ENCODE measurements around the gene CDK16.
"Not testable (repeated sequence)": the region's sequence is repeated elsewhere in the genome, so short reads cannot be mapped to it uniquely, and the experiment has no call there.

The CDK16 gene

GRCh38 chrX:47244676-47245075 is 26.2 kb downstream of the CDK16 start:
- no peak for TF ChIP-seq CTCF (IDR thresholded peaks at IDR 0.05; ENCODE audit: low read depth, low read length)
- no peak for DNase-seq (ENCODE audit: extremely low read depth, low read depth)

- no peak for DNase-seq (ENCODE audit: extremely low read depth, low read depth)
- no peak for TF ChIP-seq CTCF (IDR thresholded peaks at IDR 0.05; ENCODE audit: low read depth, low read length)
Measured at GRCh38 chrX:47245156-47245555, 26.7 kb downstream of the CDK16 start.

- DNase-seq (ENCODE audit: extremely low read depth, low read depth): no peak
- no peak for TF ChIP-seq CTCF (IDR thresholded peaks at IDR 0.05; ENCODE audit: low read depth, low read length)
Measured at GRCh38 chrX:47247206-47247998, 28.9 kb downstream of the CDK16 start.

- DNase-seq (ENCODE audit: extremely low read depth, low read depth): no peak
- no peak for TF ChIP-seq CTCF (IDR thresholded peaks at IDR 0.05; ENCODE audit: low read depth, low read length)
Measured at GRCh38 chrX:47247999-47248320, 29.5 kb downstream of the CDK16 start.

- no peak for DNase-seq (ENCODE audit: extremely low read depth, low read depth)
- no peak for TF ChIP-seq CTCF (IDR thresholded peaks at IDR 0.05; ENCODE audit: low read depth, low read length)
Measured at GRCh38 chrX:47248576-47248975, 30.1 kb downstream of the CDK16 start.

- no peak for TF ChIP-seq CTCF (IDR thresholded peaks at IDR 0.05; ENCODE audit: low read depth, low read length)
- DNase-seq (ENCODE audit: extremely low read depth, low read depth): no peak
Measured at GRCh38 chrX:47250017-47250347, 31.5 kb downstream of the CDK16 start.

- not testable (repeated sequence) for DNase-seq (ENCODE audit: extremely low read depth, low read depth)
Measured at GRCh38 chrX:47257620-47258019, 39.1 kb downstream of the CDK16 start.

- TF ChIP-seq CTCF (IDR thresholded peaks at IDR 0.05; ENCODE audit: low read depth, low read length): no peak
- DNase-seq (ENCODE audit: extremely low read depth, low read depth): no peak
Measured at GRCh38 chrX:47264483-47265173, 46.1 kb downstream of the CDK16 start.

Measured in AG09319 (cell line).